Measurements from ENCODE around the gene RDH11. TPM values are rescaled to one million over a fixed set of nuclear protein-coding genes. Genes with fewer than 3 reads are reported as not detected.

The RDH11 gene
- total RNA-seq, 1 experiment from 2014 or later: 54.6 TPM

- intact Hi-C loops (cut with micrococcal nuclease): no loop called here
- H2AFZ ChIP-seq (ENCODE audit: low read depth, low read length, poor library complexity, severe bottlenecking): no peak overlapping the region
- no peaks in the 10 kb centered on the region for H3K9me3 ChIP-seq (ENCODE audit: control insufficient read depth in 1 of 2, insufficient read depth in 1 of 2, low read depth in 1 of 2, low read length in 2 of 2)
- ChIA-PET RAD21 (ENCODE audit: low non-redundant PET in 1 of 2, low total read pairs in 2 of 2, uncharacterized antibody in 2 of 2, unreplicated experiment in 2 of 2) (no interaction called here), POLR2A (no interaction called here), CTCF (no interaction called here)
- H3K27ac ChIP-seq (ENCODE audit: low read depth, low read length): no peak overlapping the region
- TF ChIP-seq REST (IDR thresholded peaks at IDR 0.05; ENCODE audit: low read depth): no peak
- TF ChIP-seq SP1 (IDR thresholded peaks at IDR 0.05; ENCODE audit: low read depth): no peak
- no peak overlapping the region for H3K9ac ChIP-seq (ENCODE audit: low read length)
- H4K20me1 ChIP-seq (ENCODE audit: insufficient read depth): no peaks in the 10 kb centered on the region
- BruUV-seq (replicated peaks): TSS peak; percentile 2
- no peaks in the 10 kb centered on the region for H3K9me2 ChIP-seq (ENCODE audit: insufficient read depth)
- peaks cover 43 to 44% of the 10 kb centered on the region in 2 experiments for H3K36me3 ChIP-seq (ENCODE audit: control insufficient read depth in 1 of 2, insufficient read depth in 2 of 2, low read length in 2 of 2)
- H3K4me1 ChIP-seq (ENCODE audit: control insufficient read depth in 1 of 2, insufficient read depth in 2 of 2, low read length in 2 of 2): no peaks in the 10 kb centered on the region
- H3K79me2 ChIP-seq (ENCODE audit: insufficient read depth, low read length): peaks cover 17% of the 10 kb centered on the region; the same call in 1 of the 2 replicates
- no peak for DNase-seq (ENCODE audit: low read depth, low spot score)
- H3K4me3 ChIP-seq (replicated peaks in 1 of 2; ENCODE audit: low read depth in 1 of 2, low read length in 2 of 2): no peak overlapping the region
- no peak overlapping the region for H3K4me2 ChIP-seq (ENCODE audit: low read length)
- H3K27me3 ChIP-seq (ENCODE audit: insufficient read depth, low read length): no peaks in the 10 kb centered on the region
- ATAC-seq: no peak
Observed at GRCh38 chr14:67683842-67684241, 11.7 kb downstream of the RDH11 start.

GRCh38 chr14:67680941-67681340 is 14.6 kb downstream of the RDH11 start:
- Histone ChIP-seq H3K9ac (ENCODE audit: low read length) (no peak overlapping the region), H3K9me2 (ENCODE audit: insufficient read depth) (no peaks in the 10 kb centered on the region), H3K27ac (ENCODE audit: low read depth, low read length) (no peak overlapping the region), H3K27me3 (ENCODE audit: insufficient read depth, low read length) (no peaks in the 10 kb centered on the region), H3K36me3 (ENCODE audit: control insufficient read depth in 1 of 2, insufficient read depth in 2 of 2, low read length in 2 of 2) (peaks cover 36 to 44% of the 10 kb centered on the region in 2 experiments), H4K20me1 (ENCODE audit: insufficient read depth) (no peaks in the 10 kb centered on the region), H3K4me2 (ENCODE audit: low read length) (no peak overlapping the region), H2AFZ (ENCODE audit: low read depth, low read length, poor library complexity, severe bottlenecking) (no peak overlapping the region), H3K4me1 (ENCODE audit: control insufficient read depth in 1 of 2, insufficient read depth in 2 of 2, low read length in 2 of 2) (no peaks in the 10 kb centered on the region), H3K4me3 (replicated peaks in 1 of 2; ENCODE audit: low read depth in 1 of 2, low read length in 2 of 2) (no peak overlapping the region), H3K9me3 (ENCODE audit: control insufficient read depth in 1 of 2, insufficient read depth in 1 of 2, low read depth in 1 of 2, low read length in 2 of 2) (no peaks in the 10 kb centered on the region), H3K79me2 (ENCODE audit: insufficient read depth, low read length) (peaks cover 17% of the 10 kb centered on the region; the same call in 1 of the 2 replicates)
- no TSS peak for BruUV-seq (replicated peaks)
- intact Hi-C loops (cut with micrococcal nuclease): no loop called here
- CTCF ChIA-PET: no interaction called here
- POLR2A ChIA-PET: no interaction called here
- ATAC-seq (no peak), DNase-seq (ENCODE audit: low read depth, low spot score) (no peak)
- RAD21 ChIA-PET (ENCODE audit: low non-redundant PET in 1 of 2, low total read pairs in 2 of 2, uncharacterized antibody in 2 of 2, unreplicated experiment in 2 of 2): no interaction called here
- no peak for TF ChIP-seq REST (IDR thresholded peaks at IDR 0.05; ENCODE audit: low read depth)
- TF ChIP-seq FOSL1 (IDR thresholded peaks at IDR 0.05; ENCODE audit: low read depth): no peak
- TF ChIP-seq EGR1 (IDR thresholded peaks at IDR 0.05; ENCODE audit: low read depth): no peak
- TF ChIP-seq YY1 (IDR thresholded peaks at IDR 0.05; ENCODE audit: extremely low read depth, insufficient replicate concordance, low read depth, low read length): no peak
- no peak for TF ChIP-seq TCF7L2 (IDR thresholded peaks at IDR 0.05; ENCODE audit: borderline replicate concordance, extremely low read depth, insufficient read depth, insufficient read length)
- TF ChIP-seq POLR2A (IDR thresholded peaks at IDR 0.05; ENCODE audit: borderline replicate concordance, extremely low read depth, insufficient read depth, insufficient read length): no peak
- TF ChIP-seq ZNF274 (IDR thresholded peaks at IDR 0.05; ENCODE audit: low read depth, low read length): no peak
- no peak for TF ChIP-seq SRF (IDR thresholded peaks at IDR 0.05; ENCODE audit: low read depth)
- TF ChIP-seq JUND (IDR thresholded peaks at IDR 0.05): no peak
- TF ChIP-seq CBX3 (IDR thresholded peaks at IDR 0.05; ENCODE audit: low read depth): no peak
- no peak for TF ChIP-seq MAX (IDR thresholded peaks at IDR 0.05)
- no peak for TF ChIP-seq SP1 (IDR thresholded peaks at IDR 0.05; ENCODE audit: low read depth)
- TF ChIP-seq SIN3A (IDR thresholded peaks at IDR 0.05; ENCODE audit: low read depth): no peak
